H1 (cell line): ENCODE data around the gene TARP.

Experiments
- BACH1 ChIP-seq: IDR thresholded peaks from 2 replicates; pipeline ENCODE4 v1.6.1; 2012; ENCODE audit warnings: low read length, improper control_type of control experiment
- CEBPB ChIP-seq: IDR thresholded peaks from 2 replicates; pipeline ENCODE4 v1.6.1; 2012; ENCODE audit warnings: low read depth, low read length
- CREB1 ChIP-seq: IDR thresholded peaks from 2 replicates; pipeline ENCODE4 v1.6.1; 2012; ENCODE audit warnings: inconsistent platforms
- CTCF ChIP-seq, 3 experiments: IDR thresholded peaks; 1 replicate in 2 of 3; 2 replicates in 1 of 3; pipeline versions ENCODE4 v1.5.1 to v1.6.1; 2011; ENCODE audit warnings: low read length in 3 of 3, mild to moderate bottlenecking in 3 of 3, inconsistent platforms in 2 of 3, low read depth in 1 of 3, moderate library complexity in 1 of 3; ENCODE audit not compliant: insufficient read depth in 1 of 3; ENCODE audit errors: control extremely low read depth in 1 of 3
- EP300 ChIP-seq, 2 experiments: IDR thresholded peaks; 1 replicate in 1 of 2; 2 replicates in 1 of 2; pipeline ENCODE4 v1.6.1; 2011 to 2012; ENCODE audit warnings: low read depth in 2 of 2, low read length in 2 of 2, mild to moderate bottlenecking in 2 of 2, borderline replicate concordance in 1 of 2, inconsistent platforms in 1 of 2, moderate library complexity in 1 of 2
- GABPA ChIP-seq: IDR thresholded peaks from 2 replicates; pipeline ENCODE4 v1.6.1; 2011; ENCODE audit warnings: mild to moderate bottlenecking, low read length, moderate library complexity, borderline replicate concordance; ENCODE audit not compliant: insufficient read depth
- HDAC6 ChIP-seq: IDR thresholded peaks from one replicate; pipeline ENCODE4 v1.7.1; 2012; ENCODE audit warnings: low read depth, mild to moderate bottlenecking, inconsistent platforms, low read length, moderate library complexity
- MAX ChIP-seq: IDR thresholded peaks from 2 replicates; pipeline ENCODE4 v1.6.1; 2012; ENCODE audit warnings: inconsistent platforms
- POLR2AphosphoS5 ChIP-seq: IDR thresholded peaks from 2 replicates; pipeline ENCODE4 v1.6.1; 2011; ENCODE audit warnings: low read depth, low read length
- SAP30 ChIP-seq: fragments of 300-600 bp; sonication (generic); IDR thresholded peaks from 2 replicates; pipeline ENCODE4 v1.7.1; 2012; ENCODE audit warnings: low read length, moderate library complexity, mild to moderate bottlenecking, inconsistent platforms; ENCODE audit not compliant: insufficient read depth, insufficient replicate concordance
- TAF1 ChIP-seq: IDR thresholded peaks from 2 replicates; pipeline ENCODE4 v1.6.1; 2011; ENCODE audit warnings: mild to moderate bottlenecking, low read depth, low read length

GRCh38 chr7:38311329-38311937 lies 38.0 kb upstream of the TARP start:
- TF ChIP-seq CEBPB (no peak), BACH1 (no peak), CTCF (IDR thresholded peaks at IDR 0.05; ENCODE audit: control extremely low read depth in 1 of 3, insufficient read depth in 1 of 3, low read depth in 1 of 3, low read length in 3 of 3) (no peak), CREB1 (no peak), HDAC6 (no peak), GABPA (no peak), POLR2AphosphoS5 (no peak), SAP30 (no peak), TAF1 (no peak), EP300 (IDR thresholded peaks at IDR 0.05; ENCODE audit: borderline replicate concordance in 1 of 2, low read depth in 2 of 2, low read length in 2 of 2) (no peak), MAX (no peak)
